ENCODE results near the gene TRIM47.

- TF ChIP-seq, protein P1, sequence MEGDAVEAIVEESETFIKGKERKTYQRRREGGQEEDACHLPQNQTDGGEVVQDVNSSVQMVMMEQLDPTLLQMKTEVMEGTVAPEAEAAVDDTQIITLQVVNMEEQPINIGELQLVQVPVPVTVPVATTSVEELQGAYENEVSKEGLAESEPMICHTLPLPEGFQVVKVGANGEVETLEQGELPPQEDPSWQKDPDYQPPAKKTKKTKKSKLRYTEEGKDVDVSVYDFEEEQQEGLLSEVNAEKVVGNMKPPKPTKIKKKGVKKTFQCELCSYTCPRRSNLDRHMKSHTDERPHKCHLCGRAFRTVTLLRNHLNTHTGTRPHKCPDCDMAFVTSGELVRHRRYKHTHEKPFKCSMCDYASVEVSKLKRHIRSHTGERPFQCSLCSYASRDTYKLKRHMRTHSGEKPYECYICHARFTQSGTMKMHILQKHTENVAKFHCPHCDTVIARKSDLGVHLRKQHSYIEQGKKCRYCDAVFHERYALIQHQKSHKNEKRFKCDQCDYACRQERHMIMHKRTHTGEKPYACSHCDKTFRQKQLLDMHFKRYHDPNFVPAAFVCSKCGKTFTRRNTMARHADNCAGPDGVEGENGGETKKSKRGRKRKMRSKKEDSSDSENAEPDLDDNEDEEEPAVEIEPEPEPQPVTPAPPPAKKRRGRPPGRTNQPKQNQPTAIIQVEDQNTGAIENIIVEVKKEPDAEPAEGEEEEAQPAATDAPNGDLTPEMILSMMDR (conservative IDR thresholded peaks at IDR 0.05; ENCODE audit: low read depth in 2 of 2), result no peak
- no peak for TF ChIP-seq EZH2 (IDR thresholded peaks at IDR 0.05; ENCODE audit: low read depth, unreplicated experiment)
- no peak for TF ChIP-seq EZH2phosphoT487 (IDR thresholded peaks at IDR 0.05; ENCODE audit: unreplicated experiment)
- no peak for TF ChIP-seq POLR2AphosphoS5 (IDR thresholded peaks at IDR 0.05; ENCODE audit: low read depth)
- TF ChIP-seq CREB1 (CRISPR knock-in tag; IDR thresholded peaks at IDR 0.05; ENCODE audit: low read depth), result no peak
- TF ChIP-seq ETS1 (IDR thresholded peaks at IDR 0.05), result no peak
- TF ChIP-seq REST (IDR thresholded peaks at IDR 0.05; ENCODE audit: unreplicated experiment), result no peak
- no peak for TF ChIP-seq JUNB (IDR thresholded peaks at IDR 0.05; ENCODE audit: unreplicated experiment)
- TF ChIP-seq, protein P2, sequence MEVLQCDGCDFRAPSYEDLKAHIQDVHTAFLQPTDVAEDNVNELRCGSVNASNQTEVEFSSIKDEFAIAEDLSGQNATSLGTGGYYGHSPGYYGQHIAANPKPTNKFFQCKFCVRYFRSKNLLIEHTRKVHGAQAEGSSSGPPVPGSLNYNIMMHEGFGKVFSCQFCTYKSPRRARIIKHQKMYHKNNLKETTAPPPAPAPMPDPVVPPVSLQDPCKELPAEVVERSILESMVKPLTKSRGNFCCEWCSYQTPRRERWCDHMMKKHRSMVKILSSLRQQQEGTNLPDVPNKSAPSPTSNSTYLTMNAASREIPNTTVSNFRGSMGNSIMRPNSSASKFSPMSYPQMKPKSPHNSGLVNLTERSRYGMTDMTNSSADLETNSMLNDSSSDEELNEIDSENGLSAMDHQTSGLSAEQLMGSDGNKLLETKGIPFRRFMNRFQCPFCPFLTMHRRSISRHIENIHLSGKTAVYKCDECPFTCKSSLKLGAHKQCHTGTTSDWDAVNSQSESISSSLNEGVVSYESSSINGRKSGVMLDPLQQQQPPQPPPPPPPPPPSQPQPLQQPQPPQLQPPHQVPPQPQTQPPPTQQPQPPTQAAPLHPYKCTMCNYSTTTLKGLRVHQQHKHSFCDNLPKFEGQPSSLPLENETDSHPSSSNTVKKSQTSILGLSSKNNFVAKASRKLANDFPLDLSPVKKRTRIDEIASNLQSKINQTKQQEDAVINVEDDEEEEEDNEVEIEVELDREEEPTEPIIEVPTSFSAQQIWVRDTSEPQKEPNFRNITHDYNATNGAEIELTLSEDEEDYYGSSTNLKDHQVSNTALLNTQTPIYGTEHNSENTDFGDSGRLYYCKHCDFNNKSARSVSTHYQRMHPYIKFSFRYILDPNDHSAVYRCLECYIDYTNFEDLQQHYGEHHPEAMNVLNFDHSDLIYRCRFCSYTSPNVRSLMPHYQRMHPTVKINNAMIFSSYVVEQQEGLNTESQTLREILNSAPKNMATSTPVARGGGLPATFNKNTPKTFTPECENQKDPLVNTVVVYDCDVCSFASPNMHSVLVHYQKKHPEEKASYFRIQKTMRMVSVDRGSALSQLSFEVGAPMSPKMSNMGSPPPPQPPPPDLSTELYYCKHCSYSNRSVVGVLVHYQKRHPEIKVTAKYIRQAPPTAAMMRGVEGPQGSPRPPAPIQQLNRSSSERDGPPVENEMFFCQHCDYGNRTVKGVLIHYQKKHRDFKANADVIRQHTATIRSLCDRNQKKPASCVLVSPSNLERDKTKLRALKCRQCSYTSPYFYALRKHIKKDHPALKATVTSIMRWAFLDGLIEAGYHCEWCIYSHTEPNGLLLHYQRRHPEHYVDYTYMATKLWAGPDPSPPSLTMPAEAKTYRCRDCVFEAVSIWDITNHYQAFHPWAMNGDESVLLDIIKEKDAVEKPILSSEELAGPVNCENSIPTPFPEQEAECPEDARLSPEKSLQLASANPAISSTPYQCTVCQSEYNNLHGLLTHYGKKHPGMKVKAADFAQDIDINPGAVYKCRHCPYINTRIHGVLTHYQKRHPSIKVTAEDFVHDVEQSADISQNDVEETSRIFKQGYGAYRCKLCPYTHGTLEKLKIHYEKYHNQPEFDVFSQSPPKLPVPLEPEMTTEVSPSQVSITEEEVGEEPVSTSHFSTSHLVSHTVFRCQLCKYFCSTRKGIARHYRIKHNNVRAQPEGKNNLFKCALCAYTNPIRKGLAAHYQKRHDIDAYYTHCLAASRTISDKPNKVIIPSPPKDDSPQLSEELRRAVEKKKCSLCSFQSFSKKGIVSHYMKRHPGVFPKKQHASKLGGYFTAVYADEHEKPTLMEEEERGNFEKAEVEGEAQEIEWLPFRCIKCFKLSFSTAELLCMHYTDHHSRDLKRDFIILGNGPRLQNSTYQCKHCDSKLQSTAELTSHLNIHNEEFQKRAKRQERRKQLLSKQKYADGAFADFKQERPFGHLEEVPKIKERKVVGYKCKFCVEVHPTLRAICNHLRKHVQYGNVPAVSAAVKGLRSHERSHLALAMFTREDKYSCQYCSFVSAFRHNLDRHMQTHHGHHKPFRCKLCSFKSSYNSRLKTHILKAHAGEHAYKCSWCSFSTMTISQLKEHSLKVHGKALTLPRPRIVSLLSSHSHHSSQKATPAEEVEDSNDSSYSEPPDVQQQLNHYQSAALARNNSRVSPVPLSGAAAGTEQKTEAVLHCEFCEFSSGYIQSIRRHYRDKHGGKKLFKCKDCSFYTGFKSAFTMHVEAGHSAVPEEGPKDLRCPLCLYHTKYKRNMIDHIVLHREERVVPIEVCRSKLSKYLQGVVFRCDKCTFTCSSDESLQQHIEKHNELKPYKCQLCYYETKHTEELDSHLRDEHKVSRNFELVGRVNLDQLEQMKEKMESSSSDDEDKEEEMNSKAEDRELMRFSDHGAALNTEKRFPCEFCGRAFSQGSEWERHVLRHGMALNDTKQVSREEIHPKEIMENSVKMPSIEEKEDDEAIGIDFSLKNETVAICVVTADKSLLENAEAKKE (CRISPR knock-in tag; IDR thresholded peaks at IDR 0.05), result no peak
- no peak for TF ChIP-seq NANOG (IDR thresholded peaks at IDR 0.05; ENCODE audit: borderline replicate concordance)
Measured at GRCh38 chr17:75898791-75899190, 20.4 kb upstream of the TRIM47 start.

Measured in GM23338 (cell line).